Neutrophil (primary cell): ENCODE measurements around the gene PMIS2.

Experiments
- H3K27ac ChIP-seq: fragments of 200-600 bp; sonication (generic); 2 replicates; pipeline ENCODE4 v1.5.1; 2016; ENCODE audit warnings: mild to moderate bottlenecking, moderate library complexity
- H3K27me3 ChIP-seq: fragments of 200-600 bp; sonication (generic); 2 replicates; pipeline ENCODE4 v1.6.0; 2016; ENCODE audit warnings: mild to moderate bottlenecking
- H3K36me3 ChIP-seq: fragments of 200-600 bp; sonication (generic); 2 replicates; pipeline ENCODE4 v1.5.1; 2017
- H3K4me1 ChIP-seq, 2 experiments: fragments of 200-600 bp in 1 of 2; sonication (generic) in 1 of 2; 1 replicate in 1 of 2; 2 replicates in 1 of 2; pipeline versions ENCODE4 v1.5.1 to v1.6.1; 2013 to 2016; ENCODE audit warnings: low read depth in 1 of 2, low read length in 1 of 2, mild to moderate bottlenecking in 1 of 2, moderate library complexity in 1 of 2; ENCODE audit not compliant: control insufficient read depth in 1 of 2, insufficient read depth in 1 of 2
- H3K4me3 ChIP-seq, 2 experiments: fragments of 200-600 bp in 1 of 2; sonication (generic) in 1 of 2; 1 replicate in 1 of 2; 2 replicates in 1 of 2; pipeline ENCODE4 v1.5.1; 2013 to 2016; ENCODE audit warnings: low read depth in 1 of 2, low read length in 1 of 2, mild to moderate bottlenecking in 1 of 2, moderate library complexity in 1 of 2
- H3K9me3 ChIP-seq: fragments of 200-600 bp; sonication (generic); 2 replicates; pipeline ENCODE4 v1.5.1; 2016
- TF ChIP-seq, protein P1 (sequence below): fragments of 200-600 bp; sonication (generic); IDR thresholded peaks from 2 replicates; pipeline ENCODE4 v1.5.1; 2016; ENCODE audit warnings: antibody characterized with exemption

PMIS2 gene

DNA sequence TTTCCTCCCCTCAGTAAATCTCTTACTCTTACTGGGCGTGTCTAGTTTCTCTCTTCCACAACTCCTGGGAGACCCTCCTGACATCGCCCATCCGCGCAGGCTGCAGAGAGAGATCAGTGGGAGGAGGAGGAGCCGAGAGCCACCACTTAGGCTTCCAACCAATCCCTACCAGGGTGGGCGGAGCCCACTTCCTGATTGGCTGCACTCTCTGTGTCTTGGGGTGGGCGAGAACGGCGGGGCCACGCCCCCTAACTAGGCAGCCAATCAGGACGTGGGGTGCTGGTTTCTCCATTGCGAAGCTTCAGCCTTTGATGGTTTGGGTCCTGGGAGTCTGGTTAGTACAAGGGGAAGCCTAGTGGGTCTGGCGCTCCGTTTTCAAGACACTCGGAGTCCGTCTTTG is at the start of gene PMIS2:
Gene PMIS2, plus strand, starts transcription at position 326 of the 400 bp plus-strand sequence. CDS start 87 bp downstream, outside the sequence.
- TF ChIP-seq, protein P1, sequence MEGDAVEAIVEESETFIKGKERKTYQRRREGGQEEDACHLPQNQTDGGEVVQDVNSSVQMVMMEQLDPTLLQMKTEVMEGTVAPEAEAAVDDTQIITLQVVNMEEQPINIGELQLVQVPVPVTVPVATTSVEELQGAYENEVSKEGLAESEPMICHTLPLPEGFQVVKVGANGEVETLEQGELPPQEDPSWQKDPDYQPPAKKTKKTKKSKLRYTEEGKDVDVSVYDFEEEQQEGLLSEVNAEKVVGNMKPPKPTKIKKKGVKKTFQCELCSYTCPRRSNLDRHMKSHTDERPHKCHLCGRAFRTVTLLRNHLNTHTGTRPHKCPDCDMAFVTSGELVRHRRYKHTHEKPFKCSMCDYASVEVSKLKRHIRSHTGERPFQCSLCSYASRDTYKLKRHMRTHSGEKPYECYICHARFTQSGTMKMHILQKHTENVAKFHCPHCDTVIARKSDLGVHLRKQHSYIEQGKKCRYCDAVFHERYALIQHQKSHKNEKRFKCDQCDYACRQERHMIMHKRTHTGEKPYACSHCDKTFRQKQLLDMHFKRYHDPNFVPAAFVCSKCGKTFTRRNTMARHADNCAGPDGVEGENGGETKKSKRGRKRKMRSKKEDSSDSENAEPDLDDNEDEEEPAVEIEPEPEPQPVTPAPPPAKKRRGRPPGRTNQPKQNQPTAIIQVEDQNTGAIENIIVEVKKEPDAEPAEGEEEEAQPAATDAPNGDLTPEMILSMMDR: no peak
- H3K27ac ChIP-seq: no peak within 1 kb of the TSS
- peaks cover 33% of the 10 kb centered on the region for H3K27me3 ChIP-seq
- no peaks in the 10 kb centered on the region for H3K4me1 ChIP-seq
- H3K36me3 ChIP-seq: no peaks in the 10 kb centered on the region
- H3K9me3 ChIP-seq: no peaks in the 10 kb centered on the region
- no peak within 1 kb of the TSS for H3K4me3 ChIP-seq

GRCh38 chr19:35539314-35539713 is 46.7 kb upstream of the PMIS2 start:
- H3K9me3 ChIP-seq: no peaks in the 10 kb centered on the region
- TF ChIP-seq, protein P1: no peak

DNA sequence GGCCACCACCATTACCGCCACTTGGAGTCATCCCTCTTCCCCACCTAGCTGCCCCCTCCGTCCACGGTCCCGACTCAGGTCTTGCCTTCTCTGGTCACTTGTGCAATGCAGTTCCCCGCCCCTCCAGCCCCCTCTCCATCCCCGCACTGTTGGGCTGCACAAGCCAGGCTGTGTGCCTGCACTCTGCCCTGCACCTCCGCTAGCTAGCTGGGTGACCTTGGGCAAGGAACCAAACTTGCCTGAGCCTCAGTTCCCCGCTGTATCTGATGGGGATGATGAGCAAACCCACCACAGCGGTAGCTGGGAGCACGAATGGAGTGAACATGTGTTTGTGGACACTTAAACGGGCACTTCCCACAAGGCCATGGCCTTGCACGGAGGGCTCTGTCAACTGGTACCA is 46.1 kb upstream of the PMIS2 start:
- Histone ChIP-seq H3K9me3 (no peaks in the 10 kb centered on the region), H3K36me3 (no peaks in the 10 kb centered on the region), H3K4me3 (no peak overlapping the region), H3K27me3 (peaks cover 19% of the 10 kb centered on the region), H3K4me1 (peaks cover 2% of the 10 kb centered on the region in 2 experiments), H3K27ac (no peak overlapping the region)
- TF ChIP-seq, protein P1: no peak

More at GRCh38 chr19:35539314-35539713, 46.7 kb upstream of the PMIS2 start:
- Histone ChIP-seq H3K36me3 (no peaks in the 10 kb centered on the region), H3K4me1 (no peaks in the 10 kb centered on the region), H3K4me3 (no peak overlapping the region), H3K27me3 (peaks cover 25% of the 10 kb centered on the region), H3K27ac (no peak overlapping the region)

- TF ChIP-seq, protein P1: no peak
- Histone ChIP-seq H3K27ac (no peak overlapping the region), H3K4me3 (no peak overlapping the region), H3K9me3 (no peaks in the 10 kb centered on the region), H3K4me1 (peaks cover 6% of the 10 kb centered on the region in 2 experiments), H3K27me3 (peaks cover 14% of the 10 kb centered on the region), H3K36me3 (no peaks in the 10 kb centered on the region)
These were observed 45.5 kb upstream of the PMIS2 start for GRCh38 chr19:35540356-35540927.

- H3K4me3 ChIP-seq: no peak overlapping the region
- H3K36me3 ChIP-seq: no peaks in the 10 kb centered on the region
- H3K4me1 ChIP-seq: peaks cover 15 to 16% of the 10 kb centered on the region in 2 experiments
- no peaks in the 10 kb centered on the region for H3K9me3 ChIP-seq
- TF ChIP-seq, protein P1: no peak
- no peaks in the 10 kb centered on the region for H3K27me3 ChIP-seq
- H3K27ac ChIP-seq: no peak overlapping the region
These were observed 43.8 kb upstream of the PMIS2 start for GRCh38 chr19:35542209-35542608.
